ENCODE results near the gene SUPT4H1.

The SUPT4H1 gene

DNA sequence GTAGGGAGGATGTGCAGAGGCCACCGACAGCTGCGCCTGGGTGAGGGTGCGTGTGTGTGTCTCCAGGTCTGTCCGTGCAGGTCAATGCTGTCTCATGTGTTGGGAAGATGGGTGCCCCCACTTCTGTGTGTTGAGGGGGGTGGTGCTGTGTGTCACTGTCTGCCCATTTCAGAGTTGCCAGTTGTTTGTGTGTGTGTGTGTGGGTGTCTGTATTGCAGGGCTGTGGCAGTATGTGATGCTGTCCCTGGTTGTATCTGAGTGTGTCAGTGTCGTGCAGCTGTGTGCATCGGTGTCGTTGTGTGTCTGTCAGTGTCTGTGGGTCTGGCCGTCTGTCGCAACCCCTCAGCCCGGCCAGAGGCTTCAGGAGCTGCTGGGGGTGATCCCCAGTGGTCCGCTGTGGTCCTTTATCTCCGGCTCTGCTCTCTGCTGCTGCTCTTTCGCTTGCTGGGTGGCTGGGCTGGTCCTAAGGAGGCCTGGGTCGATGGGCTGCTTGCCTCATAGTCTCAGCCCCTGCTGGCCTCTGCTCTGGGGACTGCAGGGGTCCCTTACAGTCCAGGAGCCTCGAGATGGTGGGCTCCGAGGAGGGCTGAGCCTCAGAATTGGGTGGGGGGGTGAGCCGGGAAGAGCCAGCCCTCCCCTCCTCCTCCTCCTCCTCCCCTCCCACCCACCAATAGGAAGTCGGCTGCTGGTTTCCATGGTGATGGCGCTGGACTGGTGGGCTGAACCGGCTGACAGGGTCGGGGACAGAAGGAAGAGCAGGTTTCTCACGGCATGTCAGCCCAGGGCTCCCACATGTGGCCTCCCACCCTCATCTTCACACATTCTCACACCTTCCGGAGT is 23.6 kb downstream of the SUPT4H1 start, which contains the start of gene TSPOAP1:
TSPOAP1 (minus strand) TSS at position 601 of the 840 bp plus-strand sequence. CDS start 875 bp downstream, outside the sequence.
- peak; percentile 92 for DNase-seq

DNA sequence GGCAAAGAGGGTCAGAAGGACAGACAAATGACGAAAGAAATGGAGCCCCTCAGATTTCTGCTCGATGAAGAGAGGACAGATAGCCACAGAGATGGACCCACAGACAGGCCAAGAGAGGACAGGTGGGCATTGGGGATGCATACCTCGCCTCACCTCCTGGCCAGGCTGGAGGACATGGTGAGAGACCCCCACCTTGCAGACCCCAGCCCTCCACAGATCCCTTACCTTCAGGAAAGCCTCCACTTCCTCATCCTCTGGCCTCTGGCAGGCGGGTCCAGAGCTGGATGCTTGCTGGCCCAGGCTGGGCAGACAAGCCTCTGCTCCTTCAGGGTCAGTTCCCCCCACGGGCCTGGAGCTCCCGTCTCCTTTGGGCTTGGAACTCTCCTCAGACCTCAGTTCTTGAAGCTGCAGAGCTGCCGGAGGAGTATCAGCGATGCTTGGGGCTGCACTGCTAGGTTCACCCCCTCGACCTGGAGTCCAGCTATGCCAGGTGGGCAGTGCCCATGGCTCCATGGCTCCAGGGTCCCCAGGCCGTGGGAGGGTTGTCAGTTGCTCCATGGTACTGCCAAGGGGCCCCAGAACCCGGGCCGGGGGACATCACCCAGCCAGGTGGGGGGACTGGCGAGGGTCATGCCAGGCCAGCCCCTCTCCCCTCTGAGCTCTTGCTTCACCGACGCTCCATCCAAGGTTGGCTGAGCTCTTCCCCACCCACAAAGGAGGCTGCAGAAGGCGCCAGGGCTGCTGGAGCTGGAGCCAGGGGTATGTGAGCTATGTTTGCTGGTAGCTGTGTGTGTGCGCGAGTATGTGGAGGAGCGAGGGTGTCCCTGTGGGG is 24.4 kb downstream of the SUPT4H1 start:
- no peak for DNase-seq

DNA sequence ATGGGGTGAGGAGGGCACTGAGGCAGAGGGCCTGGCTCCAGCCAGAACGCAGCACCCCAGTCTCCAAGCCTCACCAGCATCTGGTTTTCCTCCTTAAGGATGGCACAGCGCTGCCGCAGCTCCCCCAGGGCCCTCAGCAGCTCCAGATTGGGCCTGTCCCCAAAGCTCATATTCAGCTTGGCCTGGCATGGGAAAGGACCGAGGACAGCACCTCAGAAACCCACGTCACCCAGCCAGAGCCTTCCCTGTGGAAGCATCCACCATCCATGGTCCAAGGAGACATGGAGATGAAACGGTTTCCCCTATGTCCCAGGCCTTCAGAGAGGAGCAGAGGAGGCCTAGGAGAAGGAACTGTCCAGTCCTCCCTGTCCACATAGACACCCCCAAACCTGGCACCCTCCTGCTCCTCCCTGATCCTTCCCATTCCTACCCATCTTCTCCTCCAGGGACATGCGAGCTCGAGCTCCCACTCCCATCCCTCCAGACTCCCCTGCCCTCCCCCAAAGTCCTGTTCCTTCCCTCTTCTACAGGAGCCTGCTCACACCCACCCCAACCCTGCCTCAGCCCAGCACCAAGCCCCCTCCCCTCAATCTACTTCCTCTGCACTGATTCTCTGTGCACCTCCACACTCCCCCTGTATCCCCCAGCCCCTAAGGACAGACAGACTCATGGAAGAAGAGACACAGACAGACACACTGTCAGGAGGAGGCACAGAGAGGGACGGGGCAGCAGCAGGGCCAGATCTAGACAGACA is 25.2 kb downstream of the SUPT4H1 start:
- DNase-seq: no peak

DNA sequence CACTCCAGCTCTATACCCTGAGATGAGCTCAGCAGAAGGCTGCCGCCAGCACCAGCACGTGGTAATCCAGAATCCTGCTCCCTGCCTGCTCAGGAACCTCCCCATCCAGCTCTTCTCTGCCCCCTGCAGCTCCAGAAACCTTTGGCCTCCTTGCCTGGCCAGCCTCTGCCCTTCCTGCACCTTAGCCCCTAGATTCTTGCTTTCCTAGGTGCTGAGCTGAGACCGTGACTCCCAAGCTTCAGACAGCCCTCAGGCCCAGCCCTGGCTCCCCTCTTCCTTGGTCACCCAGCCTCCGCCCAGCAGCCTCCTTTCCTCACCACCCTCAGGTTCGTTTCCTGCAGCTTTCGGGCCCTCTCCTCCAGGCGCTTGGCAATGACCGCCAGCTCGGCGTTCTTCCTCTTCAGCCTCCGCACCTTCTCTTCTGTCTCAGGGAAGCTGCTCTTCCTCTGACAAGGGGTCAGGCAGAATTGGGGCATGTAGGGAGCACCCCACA is 26.0 kb downstream of the SUPT4H1 start:
- DNase-seq: no peak

DNA sequence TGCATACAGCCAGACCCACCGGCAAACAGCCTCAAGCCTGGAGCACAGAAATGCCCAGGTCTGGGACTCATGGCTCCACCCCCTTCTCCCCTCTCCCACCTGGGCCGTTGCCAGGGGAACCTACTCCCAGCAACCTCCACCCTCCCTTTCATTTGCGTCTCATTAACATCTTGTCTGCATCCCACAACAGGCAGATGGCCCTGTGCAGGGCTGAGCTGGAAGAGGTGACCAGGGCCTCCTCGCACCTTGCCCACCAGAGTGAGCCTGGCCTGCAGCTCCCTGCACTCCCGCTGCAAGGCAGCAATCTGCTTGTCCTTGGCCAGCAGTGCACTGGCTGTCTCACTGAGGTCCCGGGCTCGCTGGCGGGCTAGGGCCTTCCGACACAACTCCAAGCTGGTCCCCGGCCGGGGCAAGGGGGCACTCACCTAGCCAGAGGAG is 26.7 kb downstream of the SUPT4H1 start:
- DNase-seq: no peak

DNA sequence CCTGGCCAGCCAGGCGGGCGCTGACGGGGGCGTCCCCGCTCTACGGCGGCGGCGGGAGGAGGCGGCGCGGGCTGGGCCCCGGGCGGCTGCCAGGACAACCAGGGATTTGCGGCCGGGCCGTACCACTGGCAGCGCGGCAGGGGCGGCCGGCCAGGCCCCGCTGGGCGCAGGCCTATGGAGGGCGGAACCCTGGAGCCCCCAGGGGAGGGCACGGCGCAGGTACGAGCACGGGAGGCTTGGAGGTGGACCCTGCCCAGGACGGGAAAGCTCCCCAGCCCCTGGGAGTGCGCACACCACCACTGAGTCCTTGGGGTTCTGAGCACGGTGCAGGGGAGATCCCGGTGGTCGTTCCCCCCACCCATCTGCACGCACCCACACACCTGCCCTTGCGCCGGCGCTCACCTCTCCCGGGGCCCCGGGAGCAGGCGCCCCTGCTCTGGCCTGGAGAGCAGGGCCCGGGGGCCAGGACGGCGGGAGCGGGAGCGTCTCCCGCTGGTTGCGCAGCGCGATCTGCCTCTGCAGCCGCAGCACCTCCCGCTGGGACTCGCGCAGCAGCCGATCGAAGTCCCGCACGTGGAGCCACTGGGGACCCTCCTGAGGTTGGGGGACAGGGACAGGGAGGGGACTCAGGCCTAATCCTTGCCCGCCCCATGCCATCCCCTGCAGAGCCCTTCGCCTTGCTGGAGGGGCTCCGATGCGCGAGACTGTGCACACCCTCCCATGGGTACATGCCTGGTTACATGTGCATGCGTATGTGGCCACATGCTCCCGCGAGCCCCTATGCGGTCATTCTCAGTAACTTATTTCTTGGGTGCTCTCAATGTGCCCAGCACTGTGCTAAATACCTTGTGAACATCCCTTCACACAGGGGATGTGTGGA is 27.4 kb downstream of the SUPT4H1 start:
- DNase-seq: no peak

DNA sequence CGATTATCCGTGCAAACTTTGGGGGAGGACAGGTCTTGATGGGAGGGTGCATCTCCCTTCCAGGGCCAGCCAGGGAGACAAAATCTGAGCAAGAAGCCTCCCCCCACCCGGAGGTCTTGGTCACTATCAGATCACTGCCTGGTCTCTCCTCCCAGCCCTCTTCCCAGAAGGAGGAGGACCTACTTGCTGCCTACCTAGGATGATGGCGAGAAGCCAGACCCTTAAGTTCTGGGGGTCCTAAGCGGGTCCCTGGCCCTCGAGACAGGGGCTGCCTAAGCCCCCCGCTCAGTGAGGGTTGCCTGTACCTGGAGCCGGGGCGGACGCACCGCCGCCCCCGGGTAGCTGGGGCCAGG is 28.0 kb downstream of the SUPT4H1 start:
- DNase-seq: no peak

DNA sequence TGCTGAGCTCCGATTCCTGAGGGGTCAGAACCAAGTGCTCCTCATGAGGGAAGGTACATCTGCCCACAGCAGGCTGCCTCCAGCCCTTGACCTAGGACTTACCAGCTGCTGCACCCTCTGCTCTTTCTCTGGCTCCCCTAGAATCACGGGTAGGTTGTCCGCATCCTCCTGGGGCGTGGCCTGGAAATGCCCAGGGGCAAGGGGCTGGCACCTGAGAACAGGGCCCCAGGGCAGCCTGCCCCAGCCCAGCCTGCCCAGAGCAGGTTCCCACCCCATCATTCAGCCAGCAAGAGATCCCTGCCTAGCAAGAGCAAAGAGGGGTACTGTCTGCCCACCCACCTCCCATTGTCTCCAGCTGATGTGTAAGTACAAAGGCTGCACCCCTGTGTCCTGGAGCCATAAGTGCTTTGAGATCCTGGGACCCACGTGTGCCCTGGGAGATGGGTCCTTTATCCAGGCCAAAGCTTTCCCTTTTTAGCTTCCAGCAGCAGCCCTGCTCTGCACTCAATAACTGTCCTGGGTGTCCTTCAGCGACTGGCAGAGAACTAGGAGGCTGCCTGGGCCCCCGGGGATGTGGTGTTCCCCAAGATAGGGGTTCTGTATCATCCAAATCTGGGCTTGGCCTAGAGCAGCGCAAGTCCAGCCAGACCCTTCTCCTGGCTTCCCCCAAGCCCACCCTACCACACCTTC is 28.5 kb downstream of the SUPT4H1 start:
- no peak for DNase-seq

DNA sequence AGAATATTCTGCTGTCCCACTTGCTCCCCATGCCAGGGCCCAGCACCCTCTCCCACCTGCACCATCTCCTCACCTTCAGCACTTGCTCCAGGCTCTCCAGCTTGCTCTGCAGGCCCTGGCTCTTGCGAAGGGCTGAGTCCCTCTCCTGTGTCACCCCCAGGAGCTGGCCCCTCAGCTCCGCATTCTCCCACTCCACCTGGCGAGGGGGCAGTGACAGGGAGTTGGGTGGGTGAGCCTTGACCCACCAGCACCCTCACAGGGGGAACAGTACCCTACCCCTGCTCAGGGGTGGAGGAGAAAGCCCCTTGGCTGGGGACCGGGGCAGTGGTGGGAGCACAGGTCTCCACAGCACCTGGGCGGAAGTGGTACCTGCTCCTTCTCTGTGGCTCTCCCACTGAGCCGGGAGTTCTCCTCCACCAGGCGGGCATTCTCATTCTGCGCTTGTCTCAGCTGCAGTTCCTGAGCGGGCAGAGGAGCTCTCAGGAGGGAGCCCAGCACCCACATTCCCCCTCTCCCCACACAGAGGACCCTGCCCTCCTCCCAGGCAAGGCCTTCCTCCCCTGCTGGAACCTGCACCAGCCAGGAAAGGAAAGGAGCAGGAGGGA is 29.3 kb downstream of the SUPT4H1 start:
- DNase-seq: no peak

DNA sequence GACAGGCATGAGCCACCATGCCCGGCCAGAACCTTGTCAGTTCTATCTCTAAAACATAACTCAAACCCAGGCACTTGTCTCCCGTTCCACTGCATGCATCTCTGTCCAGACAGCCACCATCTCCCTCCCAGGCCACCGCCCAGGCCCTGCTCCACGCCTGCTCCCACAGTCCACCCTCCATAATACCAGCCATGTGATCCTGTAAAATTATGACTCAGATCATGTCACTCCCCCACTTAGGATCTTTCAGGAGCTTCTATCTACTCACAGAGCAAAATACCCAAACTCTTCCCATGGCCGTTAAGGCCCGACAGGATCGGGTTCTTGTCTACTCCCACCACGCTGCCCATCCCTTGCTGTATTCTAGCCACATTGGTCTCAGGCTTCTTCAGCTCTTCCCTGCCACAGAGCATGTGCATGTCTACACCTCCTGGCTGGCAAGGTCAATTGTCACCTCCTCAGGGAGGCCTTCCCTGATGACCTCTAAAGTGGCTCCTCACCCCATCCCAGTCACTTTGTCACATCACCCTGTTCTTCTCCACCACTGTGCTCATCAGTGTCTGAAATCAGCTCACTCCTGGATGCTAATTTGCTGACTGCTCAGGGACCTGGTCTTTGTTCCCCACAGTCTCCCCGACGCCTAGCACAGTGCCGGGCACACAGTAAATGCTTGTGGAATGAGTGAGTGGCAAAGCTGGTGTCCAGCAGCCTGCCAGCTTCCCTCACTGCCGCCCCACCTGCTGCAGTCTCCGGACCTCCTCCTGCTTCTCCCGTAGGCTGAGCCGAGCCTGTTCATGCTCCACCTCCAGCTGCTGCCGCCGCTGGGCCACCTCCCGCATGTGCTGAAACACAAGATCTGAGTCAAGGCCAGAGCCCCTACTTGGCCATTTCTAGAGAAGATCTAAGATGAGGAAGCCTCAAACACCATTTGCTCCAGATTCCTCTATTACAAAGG is 30.2 kb downstream of the SUPT4H1 start:
- DNase-seq: peak; percentile 1

DNA sequence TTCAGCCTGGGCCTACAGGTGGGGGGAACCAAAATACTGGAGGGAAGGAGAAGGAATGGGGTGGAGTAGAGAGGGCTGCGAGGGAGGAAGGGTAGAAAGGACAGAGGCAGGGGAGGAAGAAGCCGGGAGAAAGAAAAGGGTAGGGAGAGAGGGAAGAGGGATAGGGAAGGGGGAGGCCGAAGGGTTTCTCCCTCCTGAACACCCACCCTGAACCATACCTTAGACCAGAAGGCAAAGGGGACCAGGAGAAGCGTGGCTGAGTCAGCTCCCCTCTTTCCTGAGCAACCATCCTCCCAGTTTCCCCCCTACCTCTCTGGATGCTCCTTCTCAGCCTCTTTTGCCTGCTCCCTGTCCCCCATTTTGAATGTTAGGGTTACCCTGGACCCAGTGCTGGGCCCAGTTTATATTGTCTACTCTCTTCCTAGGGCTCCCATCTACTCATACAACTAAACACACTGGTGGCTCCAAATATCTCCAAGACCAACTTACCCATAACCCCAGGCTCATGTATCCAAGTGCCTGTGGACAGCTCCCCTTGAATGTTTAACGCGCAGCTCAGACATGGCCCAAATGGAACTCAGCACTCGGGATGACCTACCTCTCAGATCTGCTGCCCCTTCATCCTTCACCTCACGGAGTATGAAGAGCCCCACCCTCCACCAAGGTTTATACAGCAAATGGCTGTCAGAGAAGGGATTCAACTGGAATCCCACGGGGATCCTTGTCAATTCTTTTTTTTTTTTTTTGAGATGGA is 31.3 kb downstream of the SUPT4H1 start:
- no peak for DNase-seq

DNA sequence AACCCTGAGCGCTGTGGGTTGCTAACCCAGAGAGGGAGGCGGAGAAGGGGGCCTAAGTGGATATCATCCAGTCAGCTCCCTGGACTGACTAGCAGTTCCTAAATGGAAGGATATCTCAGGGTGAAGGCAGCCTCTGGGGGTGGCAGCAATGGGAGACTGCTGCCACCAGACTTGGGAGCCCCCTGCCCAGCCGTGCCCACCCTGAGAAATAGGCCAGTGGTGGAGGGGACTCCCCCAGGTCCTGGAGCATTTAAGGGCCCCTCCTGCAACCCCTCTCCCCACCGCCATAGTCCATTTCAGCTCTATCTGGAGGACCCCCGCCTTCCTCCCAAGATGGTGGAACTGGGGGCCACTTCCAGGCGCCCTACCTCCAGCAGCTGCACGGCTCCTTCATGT is 31.8 kb downstream of the SUPT4H1 start:
- peak; percentile 1 for DNase-seq

DNA sequence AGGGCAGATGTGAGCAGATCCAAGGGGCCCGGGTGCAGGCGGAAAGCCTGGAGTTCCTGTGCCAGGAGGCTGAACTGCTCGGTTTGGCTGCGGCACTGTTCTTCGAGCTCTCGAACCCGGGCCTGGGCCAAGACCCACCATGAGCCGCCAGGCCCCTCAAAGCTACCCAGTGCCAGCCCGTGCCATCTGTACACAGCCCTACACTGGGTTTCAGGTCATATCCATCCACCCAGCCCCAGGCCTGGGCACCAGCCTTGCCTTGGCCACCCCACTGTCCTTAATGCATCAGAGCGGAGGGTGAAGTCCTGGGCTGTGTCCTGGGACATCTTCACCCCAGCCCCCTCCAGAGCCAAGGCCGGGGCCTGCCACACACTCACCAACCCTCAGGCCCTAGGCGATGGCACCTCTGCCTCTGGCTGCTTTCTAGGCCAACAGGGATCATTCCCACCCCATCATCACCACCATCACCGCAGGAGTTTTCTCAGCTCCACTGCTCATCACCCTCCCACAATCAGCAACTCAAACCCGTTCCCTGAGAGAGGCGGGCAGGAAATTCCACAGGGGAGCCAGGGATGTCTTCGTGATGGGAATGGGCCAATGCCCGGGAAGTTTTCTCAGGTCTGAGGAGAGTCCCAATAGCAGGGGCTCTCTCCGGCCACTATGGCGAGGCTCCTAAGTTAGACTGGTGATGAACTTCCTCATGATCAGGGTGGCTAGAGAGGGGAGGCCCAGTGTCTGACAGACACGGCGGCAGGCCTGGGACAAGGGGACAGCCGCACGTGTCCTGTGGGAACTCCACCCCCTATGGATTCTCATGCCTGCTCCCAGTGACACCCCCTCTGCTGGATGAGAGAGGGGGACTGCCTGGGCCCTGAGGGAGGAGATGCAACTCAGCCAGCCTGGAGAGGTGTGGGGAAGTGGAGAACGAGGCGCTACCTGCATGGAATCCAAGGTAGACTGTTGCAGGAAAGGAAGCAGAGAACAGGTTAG is 32.5 kb downstream of the SUPT4H1 start:
- DNase-seq: peak; percentile 1

DNA sequence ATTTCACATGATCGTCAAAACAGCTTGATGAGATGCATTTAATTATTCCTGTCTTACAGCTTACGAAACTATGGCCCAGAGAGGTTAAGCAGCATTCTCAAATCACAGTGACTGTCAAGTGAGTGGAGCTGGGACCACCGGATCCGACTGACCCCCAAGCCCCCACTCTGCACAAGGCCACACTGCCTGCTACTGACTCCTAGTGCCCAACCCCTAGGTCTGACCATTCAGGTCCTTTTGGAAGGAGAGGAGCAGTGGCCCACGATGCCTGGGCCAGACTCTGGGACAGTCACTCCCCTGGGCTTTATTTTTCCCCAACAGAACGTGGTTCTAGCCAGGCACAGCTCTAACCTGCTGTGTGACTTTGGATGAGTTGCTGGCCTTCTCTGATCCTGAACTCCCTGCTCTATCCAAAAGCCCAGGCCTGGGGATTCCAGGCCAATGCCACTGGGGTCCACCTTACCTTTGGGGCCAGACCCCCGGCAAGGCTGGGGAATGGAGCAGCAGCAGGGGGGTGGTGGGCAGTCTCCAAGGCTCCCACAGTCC is 33.3 kb downstream of the SUPT4H1 start:
- no peak for DNase-seq

DNA sequence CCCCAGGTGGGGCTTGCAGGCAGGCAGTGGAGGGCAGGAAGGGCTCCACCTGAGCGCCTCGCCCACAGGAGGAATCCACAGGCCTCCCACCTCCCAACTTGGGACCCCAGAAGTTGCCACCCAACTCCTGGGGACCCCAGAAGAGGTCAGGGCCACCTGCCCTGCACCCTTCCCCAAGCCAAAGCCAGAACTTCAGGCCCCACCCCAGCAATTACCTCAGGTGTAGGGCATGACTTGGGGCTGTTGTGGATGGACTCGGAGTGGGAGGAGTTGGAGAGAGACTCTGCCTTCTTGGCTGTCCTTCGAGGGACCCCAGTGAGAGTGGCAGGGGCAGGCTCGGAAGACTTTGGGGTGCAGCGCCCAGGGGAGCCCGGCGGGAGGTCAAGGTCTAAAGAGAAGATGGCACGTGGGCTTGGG is 33.9 kb downstream of the SUPT4H1 start:
- DNase-seq: no peak

DNA sequence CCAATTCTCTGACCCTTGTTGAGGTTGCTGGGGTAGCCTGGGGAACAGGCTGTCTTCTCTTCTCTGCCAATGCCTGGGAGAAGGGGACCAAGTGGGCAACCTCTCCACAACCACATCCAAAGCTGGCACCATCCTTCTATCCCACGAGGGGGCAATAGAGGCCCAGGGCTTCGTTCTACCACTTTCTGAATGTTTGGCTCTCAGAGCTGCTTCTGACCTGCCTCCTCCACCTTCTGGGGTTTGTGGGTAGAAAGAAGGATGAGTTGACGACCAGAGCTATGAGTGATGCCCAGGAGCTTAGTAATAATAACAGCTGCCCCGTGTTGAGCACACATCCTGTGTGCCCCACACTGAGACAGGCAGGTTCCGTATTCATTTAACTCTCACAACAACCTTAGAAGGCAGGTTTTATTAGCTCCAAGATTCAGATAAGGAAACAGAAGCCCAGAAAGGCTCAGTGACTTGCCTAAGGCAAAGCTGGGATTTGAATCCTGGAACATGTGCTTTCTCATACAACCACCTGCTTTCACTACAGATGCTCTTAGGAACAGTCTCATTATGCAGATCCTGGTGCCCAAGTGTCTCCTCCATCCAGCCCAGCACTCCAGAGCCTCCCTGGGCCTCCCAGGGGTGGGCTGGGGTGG is 34.5 kb downstream of the SUPT4H1 start:
- DNase-seq: peak; percentile 87

All from stimulated activated CD4-positive, alpha-beta T cell treated with anti-CD3 and anti-CD28 coated beads, Interleukin-1b, Interleukin-23, amount 100 ng/mL, for 48 hours (primary cell).